ENCODE measurements around the gene C19orf33. TPM values are rescaled to one million over a fixed set of nuclear protein-coding genes. Genes with fewer than 3 reads are reported as not detected.
"Not testable (repeated sequence)": the region's sequence is repeated elsewhere in the genome, so short reads cannot be mapped to it uniquely, and the experiment has no call there.

Gene C19orf33
- total and polyA plus RNA-seq, 3 experiments from 2014 or later, result 0.90 TPM; not detected in 2

- H3K36me3 Mint-ChIP-seq, result peaks cover 0 to 19% (median 0%) of the 10 kb centered on the region in 3 donors
- CTCF ChIA-PET, result interaction anchor here (1.0 to 2.4 kb wide), 3 partner anchors 35 to 95 kb away, joined by 3 to 5 read pairs (median 4); partner anchors contain the start of gene FAM98C
- H3K27ac Mint-ChIP-seq, result peak overlapping the region in 2 of 8 donors; percentile 9 to 72
- POLR2A ChIA-PET; H3K4me3 ChIP-seq (ENCODE audit: low read length); H3K27me3 ChIP-seq (ENCODE audit: insufficient read depth, low read length, poor library complexity, severe bottlenecking); H3K36me3 ChIP-seq (ENCODE audit: insufficient read depth, low read length); H3K27ac ChIP-seq (ENCODE audit: low read depth, low read length); DNase-seq; H3K9me3 Mint-ChIP-seq; H3K27me3 Mint-ChIP-seq; H3K4me1 ChIP-seq (ENCODE audit: insufficient read depth, low read length); H3K9me3 ChIP-seq (ENCODE audit: low read length): not testable (repeated sequence)
- peaks cover 13 to 17% (median 14%) of the 10 kb centered on the region in 3 donors for H3K4me1 Mint-ChIP-seq
- H3K4me3 Mint-ChIP-seq, result peak overlapping the region in 1 of 7 donors; percentile 54
These were observed 35.0 kb downstream of the C19orf33 start for GRCh38 chr19:38339011-38339410.

GRCh38 chr19:38340927-38341326 is 36.9 kb downstream of the C19orf33 start:
- Histone ChIP-seq H3K9me3 (ENCODE audit: low read length) (no peaks in the 10 kb centered on the region), H3K36me3 (ENCODE audit: insufficient read depth, low read length) (no peaks in the 10 kb centered on the region), H3K4me3 (ENCODE audit: low read length) (no peak overlapping the region), H3K27me3 (ENCODE audit: insufficient read depth, low read length, poor library complexity, severe bottlenecking) (no peaks in the 10 kb centered on the region), H3K27ac (ENCODE audit: low read depth, low read length) (no peak overlapping the region), H3K4me1 (ENCODE audit: insufficient read depth, low read length) (peaks cover 5% of the 10 kb centered on the region)
- H3K27ac Mint-ChIP-seq, result peak overlapping the region in 3 of 8 donors; percentile 36 to 93 (median 69)
- no peaks in the 10 kb centered on the region for H3K9me3 Mint-ChIP-seq
- no peak for DNase-seq
- POLR2A ChIA-PET, result no interaction called here
- H3K36me3 Mint-ChIP-seq, result peaks cover 0 to 21% (median 0%) of the 10 kb centered on the region in 3 donors
- peaks cover 13 to 17% (median 14%) of the 10 kb centered on the region in 3 donors for H3K4me1 Mint-ChIP-seq
- no peak overlapping the region for H3K4me3 Mint-ChIP-seq
- no peaks in the 10 kb centered on the region for H3K27me3 Mint-ChIP-seq
- CTCF ChIA-PET, result no interaction called here

- Mint-ChIP-seq H3K36me3 (peaks cover 0 to 9% (median 0%) of the 10 kb centered on the region in 3 donors), H3K27ac (no peak overlapping the region), H3K9me3 (no peaks in the 10 kb centered on the region), H3K4me3 (no peak overlapping the region), H3K27me3 (no peaks in the 10 kb centered on the region), H3K4me1 (peaks cover 0 to 2% (median 0%) of the 10 kb centered on the region in 3 donors)
- ChIA-PET CTCF (no interaction called here), POLR2A (interaction anchor here (0.6 kb wide), 1 partner anchor 11 kb away, joined by 3 read pairs; the partner anchor contains the start of gene CATSPERG)
- DNase-seq, result no peak
- no peaks in the 10 kb centered on the region for H3K4me1 ChIP-seq (ENCODE audit: insufficient read depth, low read length)
- no peak overlapping the region for H3K4me3 ChIP-seq (ENCODE audit: low read length)
- no peaks in the 10 kb centered on the region for H3K36me3 ChIP-seq (ENCODE audit: insufficient read depth, low read length)
- H3K27ac ChIP-seq (ENCODE audit: low read depth, low read length), result no peak overlapping the region
- no peaks in the 10 kb centered on the region for H3K27me3 ChIP-seq (ENCODE audit: insufficient read depth, low read length, poor library complexity, severe bottlenecking)
- no peaks in the 10 kb centered on the region for H3K9me3 ChIP-seq (ENCODE audit: low read length)
These were observed 42.8 kb downstream of the C19orf33 start for GRCh38 chr19:38346837-38347236.

- peaks cover 0 to 6% (median 0%) of the 10 kb centered on the region in 3 donors for H3K36me3 Mint-ChIP-seq
- H3K4me3 Mint-ChIP-seq, result no peak overlapping the region
- Histone ChIP-seq H3K27me3 (ENCODE audit: insufficient read depth, low read length, poor library complexity, severe bottlenecking) (no peaks in the 10 kb centered on the region), H3K4me3 (ENCODE audit: low read length) (no peak overlapping the region), H3K4me1 (ENCODE audit: insufficient read depth, low read length) (no peaks in the 10 kb centered on the region), H3K27ac (ENCODE audit: low read depth, low read length) (no peak overlapping the region), H3K36me3 (ENCODE audit: insufficient read depth, low read length) (no peaks in the 10 kb centered on the region), H3K9me3 (ENCODE audit: low read length) (no peaks in the 10 kb centered on the region)
- peaks cover 0 to 5% of the 10 kb centered on the region in 2 donors for H3K27me3 Mint-ChIP-seq
- no peak overlapping the region for H3K27ac Mint-ChIP-seq
- no peaks in the 10 kb centered on the region for H3K4me1 Mint-ChIP-seq
- H3K9me3 Mint-ChIP-seq, result no peaks in the 10 kb centered on the region
- no peak for DNase-seq
- POLR2A ChIA-PET, result no interaction called here
- CTCF ChIA-PET, result no interaction called here
These were observed 46.8 kb downstream of the C19orf33 start for GRCh38 chr19:38350883-38351282.

GRCh38 chr19:38351865-38352395 is 47.9 kb downstream of the C19orf33 start:
- Mint-ChIP-seq H3K27me3 (peaks cover 3 to 5% of the 10 kb centered on the region in 2 donors), H3K27ac (no peak overlapping the region), H3K9me3 (no peaks in the 10 kb centered on the region), H3K36me3 (no peaks in the 10 kb centered on the region), H3K4me3 (no peak overlapping the region), H3K4me1 (no peaks in the 10 kb centered on the region)
- Histone ChIP-seq H3K36me3 (ENCODE audit: insufficient read depth, low read length) (no peaks in the 10 kb centered on the region), H3K9me3 (ENCODE audit: low read length) (no peaks in the 10 kb centered on the region), H3K4me3 (ENCODE audit: low read length) (no peak overlapping the region), H3K27me3 (ENCODE audit: insufficient read depth, low read length, poor library complexity, severe bottlenecking) (no peaks in the 10 kb centered on the region), H3K4me1 (ENCODE audit: insufficient read depth, low read length) (no peaks in the 10 kb centered on the region), H3K27ac (ENCODE audit: low read depth, low read length) (no peak overlapping the region)
- DNase-seq, result no peak
- ChIA-PET POLR2A (no interaction called here), CTCF (interaction anchor here (1.0 kb wide), 1 partner anchor 22 kb away, joined by 3 read pairs; the partner anchor contains the start of gene PSMD8)

GRCh38 chr19:38352611-38353010 is 48.6 kb downstream of the C19orf33 start:
- Mint-ChIP-seq H3K27ac (no peak overlapping the region), H3K4me1 (no peaks in the 10 kb centered on the region), H3K9me3 (no peaks in the 10 kb centered on the region), H3K36me3 (no peaks in the 10 kb centered on the region), H3K27me3 (peaks cover 3 to 5% of the 10 kb centered on the region in 2 donors), H3K4me3 (no peak overlapping the region)
- Histone ChIP-seq H3K4me1 (ENCODE audit: insufficient read depth, low read length) (no peaks in the 10 kb centered on the region), H3K9me3 (ENCODE audit: low read length) (no peaks in the 10 kb centered on the region), H3K27ac (ENCODE audit: low read depth, low read length) (no peak overlapping the region), H3K27me3 (ENCODE audit: insufficient read depth, low read length, poor library complexity, severe bottlenecking) (no peaks in the 10 kb centered on the region), H3K4me3 (ENCODE audit: low read length) (no peak overlapping the region), H3K36me3 (ENCODE audit: insufficient read depth, low read length) (no peaks in the 10 kb centered on the region)
- ChIA-PET CTCF (interaction anchor here (1.0 kb wide), 1 partner anchor 22 kb away, joined by 3 read pairs; the partner anchor contains the start of gene PSMD8), POLR2A (interaction anchor here (0.6 kb wide), 1 partner anchor 550 kb away, joined by 3 read pairs; no protein-coding TSS in a partner anchor)
- no peak for DNase-seq

Other genes with a start within 250 kb of the C19orf33 start
- 1 to 10 TPM in 1 of 2 experiments, under 1 TPM in 1; 0.78 to 1.1 TPM for gene DPF1, start 80.0 kb upstream of the C19orf33 start, total RNA-seq
- not detected for gene DPF1, start 80.0 kb upstream of the C19orf33 start, polyA plus RNA-seq
- gene PPP1R14A, start 47.9 kb upstream of the C19orf33 start, total RNA-seq, result 1 to 10 TPM in 1 of 2 experiments, under 1 TPM in 1; 0.47 to 1.0 TPM
- gene PPP1R14A, start 47.9 kb upstream of the C19orf33 start, polyA plus RNA-seq, result not detected
- 10 to 100 TPM; 27.9 to 29.4 TPM for gene SPINT2, start 39.7 kb upstream of the C19orf33 start, total RNA-seq
- gene SPINT2, start 39.7 kb upstream of the C19orf33 start, polyA plus RNA-seq, result 49.5 TPM
- 10 to 100 TPM; 57.9 to 60.3 TPM for gene YIF1B, start 11.7 kb downstream of the C19orf33 start, total RNA-seq
- gene YIF1B, start 11.7 kb downstream of the C19orf33 start, polyA plus RNA-seq, result 45.4 TPM
- gene KCNK6, start 15.6 kb downstream of the C19orf33 start, total RNA-seq, result 10 to 100 TPM; 10.1 to 11.1 TPM
- gene KCNK6, start 15.6 kb downstream of the C19orf33 start, polyA plus RNA-seq, result 3.6 TPM
- 1 to 10 TPM; 4.3 to 4.6 TPM for gene CATSPERG, start 31.6 kb downstream of the C19orf33 start, total RNA-seq
- 0.94 TPM for gene CATSPERG, start 31.6 kb downstream of the C19orf33 start, polyA plus RNA-seq
- 100 to 1,000 TPM; 256 to 267 TPM for gene PSMD8, start 70.3 kb downstream of the C19orf33 start, total RNA-seq
- gene PSMD8, start 70.3 kb downstream of the C19orf33 start, polyA plus RNA-seq, result 180 TPM
- under 1 TPM in 1 of 2 experiments, not detected in 1; 0.15 TPM for gene GGN, start 83.8 kb downstream of the C19orf33 start, total RNA-seq
- not detected for gene GGN, start 83.8 kb downstream of the C19orf33 start, polyA plus RNA-seq
- under 1 TPM; 0.33 to 0.66 TPM for gene SPRED3, start 84.4 kb downstream of the C19orf33 start, total RNA-seq
- not detected for gene SPRED3, start 84.4 kb downstream of the C19orf33 start, polyA plus RNA-seq
- 10 to 100 TPM; 17.8 to 25.2 TPM for gene FAM98C, start 98.8 kb downstream of the C19orf33 start, total RNA-seq
- gene FAM98C, start 98.8 kb downstream of the C19orf33 start, polyA plus RNA-seq, result 16.8 TPM
- gene RASGRP4, start 122.0 kb downstream of the C19orf33 start, total RNA-seq, result 1 to 10 TPM; 1.8 to 2.0 TPM
- gene RASGRP4, start 122.0 kb downstream of the C19orf33 start, polyA plus RNA-seq, result not detected
- 1 to 10 TPM; 1.4 to 3.3 TPM for gene RYR1, start 129.4 kb downstream of the C19orf33 start, total RNA-seq
- 0.71 TPM for gene RYR1, start 129.4 kb downstream of the C19orf33 start, polyA plus RNA-seq

Measured in CD8-positive, alpha-beta memory T cell (primary cell).